BJ (cell line): ENCODE measurements around the gene CACNA1F. TPM values are rescaled to one million over a fixed set of nuclear protein-coding genes. Genes with fewer than 3 reads are reported as not detected.

Source experiments
- CTCF ChIA-PET: fragments of 350-600 bp; formaldehyde crosslinking; extraction: SDS; loops from one replicate; lab custom pipeline; 2021; ENCODE audit warnings: antibody characterized with exemption, inconsistent platforms; lab: Yijun Ruan, JAX
- POLR2A ChIA-PET: fragments of 300-600 bp; sonication (Branson Sonifier 250); formaldehyde crosslinking; extraction: SDS; loops from one replicate; lab custom pipeline; 2021; ENCODE audit warnings: antibody characterized with exemption; lab: Charles Lee
- DNase-seq: peaks from one replicate; pipeline ENCODE4 v3.0.0-alpha.2; 2011; ENCODE audit warnings: low read depth
- H3K27me3 ChIP-seq: 2 replicates; pipeline ENCODE4 v1.6.0; 2011; ENCODE audit warnings: low read length; ENCODE audit not compliant: control insufficient read depth, insufficient read depth
- H3K36me3 ChIP-seq: 2 replicates; pipeline ENCODE4 v1.5.1; 2011; ENCODE audit warnings: low read length; ENCODE audit not compliant: control insufficient read depth, insufficient read depth
- H3K4me3 ChIP-seq: 2 replicates; pipeline ENCODE4 v1.5.1; 2011; ENCODE audit warnings: low read depth, mild to moderate bottlenecking, control low read depth, low read length
- CTCF ChIP-seq: IDR thresholded peaks from 2 replicates; pipeline ENCODE4 v1.5.1; 2011; ENCODE audit warnings: low read depth, mild to moderate bottlenecking, control low read depth, inconsistent platforms, low read length, moderate library complexity; ENCODE audit not compliant: insufficient read depth
- polyA plus RNA-seq: library from polyadenylated mRNA; depleted of rRNA; stranded (reverse); fragments of >200 nt; gene quantifications from 2 replicates; pipeline ENCODE4 v1.2.3, GENCODE V29; 2011

The CACNA1F gene
- polyA plus RNA-seq, 1 experiment = 0.01 TPM

- Histone ChIP-seq H3K36me3 (no peaks in the 10 kb centered on the region), H3K4me3 (no peak overlapping the region), H3K27me3 (no peaks in the 10 kb centered on the region)
- CTCF ChIA-PET = interaction anchor here (2.0 kb wide), 1 partner anchor 84 kb away, joined by 6 read pairs; no protein-coding TSS in a partner anchor
- POLR2A ChIA-PET = no interaction called here
- no peak for DNase-seq
- no peak for TF ChIP-seq CTCF
Measured at GRCh38 chrX:49276207-49276606, 43.1 kb upstream of the CACNA1F start.

DNA sequence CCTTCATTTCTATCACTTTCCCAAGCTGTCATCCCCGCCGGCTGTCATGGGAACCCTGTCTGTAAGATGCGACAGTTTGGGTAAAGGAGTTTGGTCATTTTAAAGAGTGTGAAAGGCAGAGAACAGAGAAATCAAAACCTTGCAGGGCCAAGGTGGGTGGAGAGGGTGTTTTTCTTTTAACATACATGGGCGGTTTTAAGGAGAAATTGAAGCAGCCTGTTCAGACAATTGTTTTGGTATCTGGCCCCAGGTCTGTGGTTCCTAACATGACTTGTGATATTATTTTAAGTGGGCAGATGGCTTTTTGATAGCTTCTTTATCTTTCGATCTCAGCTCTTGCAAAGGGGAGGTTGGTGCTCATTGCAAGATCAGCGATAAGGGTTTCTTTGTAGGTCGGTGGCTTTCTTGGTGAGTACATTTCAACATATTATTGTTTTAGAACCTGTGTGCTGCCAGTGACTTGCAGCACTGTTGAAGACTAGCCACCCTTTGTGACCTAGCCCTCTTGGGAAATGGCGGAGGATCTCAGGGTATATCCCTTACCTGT is 40.1 kb upstream of the CACNA1F start:
- no peaks in the 10 kb centered on the region for H3K36me3 ChIP-seq
- no peak for DNase-seq
- no peak for TF ChIP-seq CTCF
- H3K4me3 ChIP-seq = no peak overlapping the region
- no peaks in the 10 kb centered on the region for H3K27me3 ChIP-seq
- ChIA-PET CTCF (no interaction called here), POLR2A (no interaction called here)

DNA sequence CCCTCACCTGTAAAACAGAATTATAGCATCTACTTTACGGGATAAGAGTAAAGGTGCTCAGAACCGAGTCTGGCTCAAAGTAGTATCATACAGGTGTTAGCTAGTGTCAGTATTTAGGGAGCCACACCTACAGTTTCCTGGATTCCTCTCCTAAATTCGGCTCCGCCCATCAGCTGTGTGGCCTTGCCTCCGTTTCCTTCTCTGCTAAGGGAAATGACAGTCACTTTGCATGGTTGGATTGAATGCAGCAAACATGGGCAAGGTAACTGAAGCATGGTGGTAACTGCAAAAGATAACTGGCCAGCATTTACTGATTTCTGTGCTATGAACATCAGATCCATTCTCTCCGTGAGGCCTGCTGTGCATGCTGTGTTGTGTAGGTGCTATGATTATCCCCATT is 39.3 kb upstream of the CACNA1F start:
- ChIA-PET POLR2A (no interaction called here), CTCF (no interaction called here)
- no peak for DNase-seq
- no peak overlapping the region for H3K4me3 ChIP-seq
- no peak for TF ChIP-seq CTCF
- no peaks in the 10 kb centered on the region for H3K27me3 ChIP-seq
- no peaks in the 10 kb centered on the region for H3K36me3 ChIP-seq

DNA sequence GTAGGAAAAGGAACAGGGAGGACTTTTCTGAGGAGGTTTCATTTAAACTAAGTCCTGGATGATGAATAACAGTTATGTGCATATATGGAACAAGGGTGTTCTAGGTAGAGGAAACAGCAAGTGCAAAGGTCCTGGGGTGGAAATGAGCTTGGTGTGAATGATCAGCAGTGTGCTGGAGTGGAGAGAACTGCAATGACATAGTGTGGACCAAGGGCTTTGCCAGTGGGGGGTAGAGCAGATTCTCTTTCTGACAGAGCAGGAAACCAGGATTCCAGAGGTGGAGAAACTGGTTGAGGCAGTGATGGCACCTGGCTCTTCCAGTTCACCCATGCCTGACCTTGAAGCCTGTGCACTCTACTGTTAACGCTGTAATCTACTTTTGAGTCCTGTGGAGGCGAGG is 38.2 kb upstream of the CACNA1F start:
- H3K4me3 ChIP-seq = no peak overlapping the region
- no peak for DNase-seq
- CTCF ChIA-PET = no interaction called here
- H3K27me3 ChIP-seq = no peaks in the 10 kb centered on the region
- POLR2A ChIA-PET = no interaction called here
- no peak for TF ChIP-seq CTCF
- no peaks in the 10 kb centered on the region for H3K36me3 ChIP-seq

- H3K27me3 ChIP-seq = no peaks in the 10 kb centered on the region
- TF ChIP-seq CTCF = no peak
- H3K36me3 ChIP-seq = no peaks in the 10 kb centered on the region
- H3K4me3 ChIP-seq = peak overlapping the region; percentile 67
- no peak for DNase-seq
- ChIA-PET POLR2A (no interaction called here), CTCF (no interaction called here)
Measured at GRCh38 chrX:49270249-49270921, 37.2 kb upstream of the CACNA1F start.
